Osteoblast (primary cell): ENCODE results near the gene THG1L. TPM values are rescaled to one million over a fixed set of nuclear protein-coding genes. Genes with fewer than 3 reads are reported as not detected.
A peak's percentile ranks its signal among the peaks of the same experiment; 100 is the strongest.

Source experiments
- DNase-seq: peaks from one replicate; pipeline ENCODE4 v3.0.0; 2011; ENCODE audit warnings: low spot score, mixed read lengths; ENCODE audit not compliant: insufficient read length; ENCODE audit errors: missing footprints
- H2AFZ ChIP-seq: 2 replicates; pipeline ENCODE4 v1.6.0; 2011; ENCODE audit warnings: mild to moderate bottlenecking, low read length
- H3K27ac ChIP-seq: 2 replicates; pipeline ENCODE4 v1.5.1; 2011; ENCODE audit warnings: mild to moderate bottlenecking, low read depth, low read length, moderate library complexity
- H3K27me3 ChIP-seq: 2 replicates; pipeline ENCODE4 v1.6.0; 2012; ENCODE audit warnings: mild to moderate bottlenecking, control low read depth, inconsistent platforms, low read length, moderate library complexity; ENCODE audit not compliant: insufficient read depth
- H3K36me3 ChIP-seq: 2 replicates; pipeline ENCODE4 v1.5.1; 2011; ENCODE audit warnings: mild to moderate bottlenecking, low read length, control low read depth, moderate library complexity; ENCODE audit not compliant: insufficient read depth
- H3K4me1 ChIP-seq: 2 replicates; pipeline ENCODE4 v1.5.1; 2011; ENCODE audit warnings: mild to moderate bottlenecking, low read length, control low read depth, moderate library complexity; ENCODE audit not compliant: insufficient read depth
- H3K4me2 ChIP-seq: 2 replicates; pipeline ENCODE4 v1.6.0; 2011; ENCODE audit warnings: mild to moderate bottlenecking, low read length; ENCODE audit not compliant: insufficient read depth
- H3K4me3 ChIP-seq: fragments of 200-600 bp; sonication (generic); 3 replicates; pipeline ENCODE4 v1.5.1; 2012; ENCODE audit warnings: mild to moderate bottlenecking, low read length, inconsistent platforms; ENCODE audit not compliant: insufficient read depth
- H3K79me2 ChIP-seq: 2 replicates; pipeline ENCODE4 v1.6.0; 2012; ENCODE audit warnings: mild to moderate bottlenecking, low read length, control low read depth, inconsistent platforms; ENCODE audit not compliant: insufficient read depth
- H3K9me3 ChIP-seq: 2 replicates; pipeline ENCODE4 v1.5.1; 2011; ENCODE audit warnings: low read depth, low read length, control low read depth
- H4K20me1 ChIP-seq: 2 replicates; pipeline ENCODE4 v1.6.0; 2012; ENCODE audit warnings: mild to moderate bottlenecking, low read length, control low read depth; ENCODE audit not compliant: insufficient read depth
- CTCF ChIP-seq: IDR thresholded peaks from 2 replicates; pipeline ENCODE4 v1.5.1; 2011; ENCODE audit warnings: mild to moderate bottlenecking, low read depth, low read length, moderate library complexity; ENCODE audit errors: extremely low read depth
- total RNA-seq: library from RNA; depleted of rRNA; stranded (reverse); fragments of >200 nt; gene quantifications from 2 replicates; pipeline ENCODE4 v1.2.3, GENCODE V29; 2012

Gene THG1L
- total RNA-seq, 1 donor: 27.9 TPM

- TF ChIP-seq CTCF: no peak
- Histone ChIP-seq H3K79me2 (no peaks in the 10 kb centered on the region), H3K4me1 (no peaks in the 10 kb centered on the region), H3K4me3 (no peak overlapping the region), H2AFZ (no peak overlapping the region), H3K27me3 (no peaks in the 10 kb centered on the region), H3K9me3 (no peaks in the 10 kb centered on the region), H3K4me2 (no peak overlapping the region), H3K36me3 (peaks cover 15% of the 10 kb centered on the region), H3K27ac (no peak overlapping the region), H4K20me1 (no peaks in the 10 kb centered on the region)
- no peak for DNase-seq
Measured at GRCh38 chr5:157758706-157759105, 27.5 kb downstream of the THG1L start.

DNA sequence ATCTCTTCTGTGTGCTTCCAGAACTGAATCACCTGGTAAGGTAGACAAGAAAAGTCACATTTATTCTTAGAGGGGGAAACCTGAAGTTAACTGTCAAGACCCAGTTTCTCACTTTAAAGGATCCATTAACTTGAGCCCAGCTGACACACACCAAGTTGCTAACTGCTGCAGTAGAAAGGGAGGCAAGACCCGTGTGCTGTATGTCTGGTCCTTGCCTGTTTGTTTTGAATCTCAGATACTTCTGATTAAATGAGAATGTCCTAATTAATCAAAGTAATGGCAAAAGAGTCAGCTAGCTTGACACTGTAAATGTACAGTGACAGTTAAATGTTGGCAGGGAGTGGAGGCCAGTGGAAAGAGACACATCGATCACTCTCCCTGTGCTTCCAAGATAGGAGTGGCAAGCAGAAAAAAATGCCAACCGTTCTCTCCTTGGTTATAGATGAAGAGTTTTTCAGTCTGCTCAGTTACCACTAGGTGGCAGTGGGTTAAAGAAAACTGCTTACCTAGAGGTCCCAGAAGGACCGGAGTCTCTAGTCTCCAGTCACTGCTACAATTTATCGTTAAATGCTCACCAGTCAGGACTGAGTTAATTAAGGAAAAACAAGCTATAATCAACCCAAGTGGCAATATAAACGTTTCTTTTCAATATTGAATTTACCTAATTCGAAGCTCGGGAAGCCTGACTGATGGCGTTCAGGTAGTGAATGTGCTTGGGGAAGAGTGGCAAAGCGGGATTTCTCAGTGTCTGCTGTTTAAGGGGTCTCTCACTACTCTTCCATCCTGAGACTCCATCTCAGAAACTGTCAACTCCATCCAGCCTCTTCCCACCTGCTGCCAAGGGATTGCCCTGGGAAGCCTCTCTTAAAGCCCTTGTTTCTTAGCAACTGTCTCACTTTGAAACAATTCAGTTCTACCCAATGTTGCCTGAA is 30.7 kb downstream of the THG1L start:
- H3K36me3 ChIP-seq: no peaks in the 10 kb centered on the region
- H3K79me2 ChIP-seq: no peaks in the 10 kb centered on the region
- no peak overlapping the region for H3K27ac ChIP-seq
- H2AFZ ChIP-seq: no peak overlapping the region
- no peak overlapping the region for H3K4me3 ChIP-seq
- H4K20me1 ChIP-seq: no peaks in the 10 kb centered on the region
- H3K9me3 ChIP-seq: no peaks in the 10 kb centered on the region
- no peaks in the 10 kb centered on the region for H3K27me3 ChIP-seq
- H3K4me2 ChIP-seq: peak overlapping the region; percentile 33
- DNase-seq: no peak
- TF ChIP-seq CTCF: peak; percentile 86
- no peaks in the 10 kb centered on the region for H3K4me1 ChIP-seq

DNA sequence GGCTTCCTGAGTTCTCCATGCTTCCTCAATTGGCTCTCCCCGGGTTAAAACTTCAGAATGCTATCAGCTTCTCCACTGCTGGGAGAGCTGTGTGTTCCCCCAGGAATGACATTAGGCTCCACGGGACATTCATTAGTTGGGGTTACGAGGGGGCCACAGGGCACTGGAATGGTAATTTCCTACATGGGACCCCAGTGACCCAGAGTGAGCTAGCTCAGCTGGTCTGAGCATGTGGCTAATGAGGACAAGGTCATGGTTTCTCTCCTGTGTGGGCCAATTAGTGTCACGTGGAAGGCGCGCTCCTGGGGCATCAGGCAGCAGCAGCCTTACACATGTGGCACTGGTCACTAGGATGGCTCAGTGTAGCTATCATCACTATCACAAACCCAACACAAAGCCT is 33.3 kb downstream of the THG1L start:
- Histone ChIP-seq H4K20me1 (no peaks in the 10 kb centered on the region), H3K4me2 (no peak overlapping the region), H3K79me2 (no peaks in the 10 kb centered on the region), H3K36me3 (no peaks in the 10 kb centered on the region), H3K27ac (no peak overlapping the region), H2AFZ (no peak overlapping the region), H3K4me1 (no peaks in the 10 kb centered on the region), H3K4me3 (no peak overlapping the region), H3K27me3 (no peaks in the 10 kb centered on the region), H3K9me3 (no peaks in the 10 kb centered on the region)
- DNase-seq: no peak
- no peak for TF ChIP-seq CTCF

DNA sequence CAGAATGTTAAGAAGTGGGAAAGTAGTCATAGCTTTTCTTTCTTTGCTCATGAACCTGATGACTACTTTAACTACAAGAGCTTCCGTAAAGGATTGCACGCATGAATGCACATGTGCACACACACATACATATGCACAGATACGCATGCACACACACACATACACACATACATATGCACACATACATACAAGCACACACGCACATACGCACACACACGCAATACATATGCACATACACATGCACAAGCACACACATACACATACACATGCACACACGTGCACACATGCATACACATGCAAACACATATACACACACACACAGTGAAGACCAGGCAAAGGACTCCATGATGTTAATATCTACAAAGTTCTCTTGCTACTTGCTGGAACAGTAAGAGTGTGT is 35.2 kb downstream of the THG1L start:
- Histone ChIP-seq H3K9me3 (no peaks in the 10 kb centered on the region), H3K4me3 (no peak overlapping the region), H3K4me1 (no peaks in the 10 kb centered on the region), H3K79me2 (no peaks in the 10 kb centered on the region), H3K36me3 (no peaks in the 10 kb centered on the region), H2AFZ (no peak overlapping the region), H3K27ac (no peak overlapping the region), H3K4me2 (no peak overlapping the region), H3K27me3 (peaks cover 4% of the 10 kb centered on the region), H4K20me1 (no peaks in the 10 kb centered on the region)
- DNase-seq: no peak
- TF ChIP-seq CTCF: no peak
